Measurements from ENCODE around the gene BCAR3.
A peak's percentile ranks its signal among the peaks of the same experiment; 100 is the strongest.

Gene BCAR3

DNA sequence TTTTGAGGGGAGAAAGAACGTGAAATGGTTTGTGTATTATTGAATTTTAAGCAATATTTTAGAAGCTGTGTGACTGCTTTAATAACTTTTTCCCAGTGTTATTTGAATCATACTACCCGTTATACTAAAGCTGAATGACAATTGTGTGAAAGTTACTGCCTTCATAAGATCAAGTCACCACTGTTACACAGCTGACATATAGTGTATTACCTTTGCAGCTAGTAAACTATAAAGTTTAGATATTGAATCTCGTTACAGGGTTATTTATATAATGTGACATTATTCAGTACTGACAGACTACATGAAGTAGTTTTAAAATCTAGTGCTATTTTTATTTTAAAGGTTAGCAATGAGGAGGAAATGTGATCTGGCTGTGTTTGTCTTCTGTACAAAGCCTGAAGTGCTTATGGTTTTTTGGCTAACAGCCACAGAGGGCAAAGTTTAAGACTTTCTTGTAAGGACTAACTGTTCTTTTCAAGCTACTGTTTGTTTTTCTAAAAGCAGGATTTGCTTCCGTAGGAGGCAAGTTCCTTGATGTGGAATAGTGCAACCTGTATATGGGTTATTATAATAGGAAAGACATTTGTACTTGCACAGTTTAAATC, 127.6 kb downstream of the BCAR3 start (continued):
- TF ChIP-seq ZNF366 (tag by site-specific recombination; conservative IDR thresholded peaks at IDR 0.05) (peak; percentile 62), OSR2 (tag by site-specific recombination; IDR thresholded peaks at IDR 0.05) (peak; percentile 94), BCL11A (tag by site-specific recombination; IDR thresholded peaks at IDR 0.05; ENCODE audit: low read depth) (peak; percentile 46; the same call in 1 of the 2 replicates), ZXDB (tag by site-specific recombination; IDR thresholded peaks at IDR 0.05) (peak; percentile 63; the same call in 1 of the 2 replicates), SP7 (tag by site-specific recombination; IDR thresholded peaks at IDR 0.05) (peak; percentile 25; the same call in 1 of the 2 replicates), GLI2 (tag by site-specific recombination; IDR thresholded peaks at IDR 0.05; ENCODE audit: borderline replicate concordance, low read depth) (0 out of 2 replicates have a peak, but pooled peaks have one; percentile 12), WT1 (tag by site-specific recombination; IDR thresholded peaks at IDR 0.05) (peak; percentile 57)

DNA sequence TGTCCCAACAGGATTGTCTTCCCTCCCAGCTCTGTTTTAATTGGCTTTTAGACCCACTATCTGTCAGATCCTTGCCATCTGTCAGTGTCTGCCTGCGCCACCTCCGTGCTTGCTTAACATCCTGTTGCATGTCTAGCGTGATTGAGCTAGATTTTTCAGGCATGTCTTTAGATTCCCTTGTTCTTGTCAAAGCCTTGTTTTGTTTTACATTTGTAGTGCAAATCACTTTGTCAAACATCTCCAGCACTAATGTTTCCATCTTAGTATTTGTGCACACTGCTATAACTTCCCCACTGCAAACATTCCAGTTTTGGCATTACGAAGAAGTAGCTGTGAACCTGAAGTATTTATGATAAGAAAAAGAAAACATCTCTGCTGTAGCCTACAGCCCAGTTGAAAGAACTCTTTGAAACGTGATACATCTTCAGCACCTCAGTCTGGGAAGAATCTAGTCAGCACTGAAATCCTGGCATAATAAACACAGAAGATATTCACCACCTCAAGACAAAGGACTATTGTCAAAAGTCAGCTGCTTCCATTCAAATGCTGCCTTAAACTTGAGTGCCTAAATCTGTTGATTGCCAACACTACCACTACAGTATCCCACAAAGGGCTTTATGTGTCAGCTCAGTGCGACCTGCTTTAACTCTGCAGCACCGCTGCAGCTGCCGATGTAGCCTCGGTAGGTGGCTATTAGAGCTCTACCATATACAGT, 128.7 kb downstream of the BCAR3 start:
- Histone ChIP-seq H3K4me1 (ENCODE audit: control insufficient read depth, insufficient read depth, low read length) (peaks cover 23% of the 10 kb centered on the region), H3K27ac (ENCODE audit: extremely low read depth, low read depth, low read length) (peak overlapping the region; percentile 57), H3K4me3 (ENCODE audit: low read depth, low read length) (no peak overlapping the region; the same call in 1 of the 2 replicates), H3K36me3 (ENCODE audit: control insufficient read depth in 2 of 2, insufficient read depth in 1 of 2, low read length in 2 of 2) (peaks cover 0 to 24% of the 10 kb centered on the region in 2 experiments; a peak in 2 of 3 replicates), H3K9me3 (ENCODE audit: control insufficient read depth, insufficient read depth, low read depth, low read length) (no peaks in the 10 kb centered on the region)
- ChIA-PET POLR2A (interaction anchor here (0.8 to 1.1 kb wide), 4 partner anchors 11 to 294 kb away, joined by 3 to 4 read pairs (median 4); partner anchors contain the start of gene FNBP1L), CTCF (interaction anchor here (1.0 to 1.5 kb wide), 4 partner anchors 53 to 261 kb away, joined by 3 to 6 read pairs (median 3); no protein-coding TSS in a partner anchor)
- TF ChIP-seq, protein P1, sequence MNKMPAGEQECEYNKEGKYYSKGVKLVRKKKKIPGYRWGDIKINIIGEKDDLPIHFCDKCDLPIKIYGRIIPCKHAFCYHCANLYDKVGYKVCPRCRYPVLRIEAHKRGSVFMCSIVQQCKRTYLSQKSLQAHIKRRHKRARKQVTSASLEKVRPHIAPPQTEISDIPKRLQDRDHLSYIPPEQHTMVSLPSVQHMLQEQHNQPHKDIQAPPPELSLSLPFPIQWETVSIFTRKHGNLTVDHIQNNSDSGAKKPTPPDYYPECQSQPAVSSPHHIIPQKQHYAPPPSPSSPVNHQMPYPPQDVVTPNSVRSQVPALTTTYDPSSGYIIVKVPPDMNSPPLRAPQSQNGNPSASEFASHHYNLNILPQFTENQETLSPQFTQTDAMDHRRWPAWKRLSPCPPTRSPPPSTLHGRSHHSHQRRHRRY (tag by site-specific recombination; IDR thresholded peaks at IDR 0.05), result no peak
- TF ChIP-seq GLI2 (tag by site-specific recombination; IDR thresholded peaks at IDR 0.05; ENCODE audit: borderline replicate concordance, low read depth) (no peak), ZBTB20 (tag by site-specific recombination; IDR thresholded peaks at IDR 0.05) (no peak), ZNF629 (tag by site-specific recombination; IDR thresholded peaks at IDR 0.05) (no peak; the same call in 1 of the 2 replicates), WT1 (tag by site-specific recombination; IDR thresholded peaks at IDR 0.05) (peak; percentile 22; the same call in 1 of the 2 replicates), ZNF214 (tag by site-specific recombination; IDR thresholded peaks at IDR 0.05; ENCODE audit: borderline replicate concordance) (no peak), ZNF274 (IDR thresholded peaks at IDR 0.05; ENCODE audit: low read length) (no peak), ZNF274 (tag by site-specific recombination; IDR thresholded peaks at IDR 0.05; ENCODE audit: borderline replicate concordance) (no peak), ZNF660 (tag by site-specific recombination; IDR thresholded peaks at IDR 0.05) (peak; percentile 93), ZNF324 (tag by site-specific recombination; IDR thresholded peaks at IDR 0.05) (no peak), GLIS1 (tag by site-specific recombination; IDR thresholded peaks at IDR 0.05) (0 out of 2 replicates have a peak, but pooled peaks have one; percentile 4), FEZF1 (tag by site-specific recombination; IDR thresholded peaks at IDR 0.05) (peak; percentile 80), ZNF510 (tag by site-specific recombination; IDR thresholded peaks at IDR 0.05; ENCODE audit: insufficient replicate concordance) (no peak), ZNF223 (tag by site-specific recombination; IDR thresholded peaks at IDR 0.05) (peak; percentile 84; the same call in 1 of the 2 replicates), ZNF558 (tag by site-specific recombination; IDR thresholded peaks at IDR 0.05) (no peak), ZNF157 (tag by site-specific recombination; IDR thresholded peaks at IDR 0.05) (no peak), ZNF501 (tag by site-specific recombination; IDR thresholded peaks at IDR 0.05) (peak; percentile 26; the same call in 1 of the 2 replicates), ZNF785 (tag by site-specific recombination; IDR thresholded peaks at IDR 0.05) (no peak), ZNF701 (tag by site-specific recombination; IDR thresholded peaks at IDR 0.05) (no peak), ZNF341 (tag by site-specific recombination; IDR thresholded peaks at IDR 0.05; ENCODE audit: low read depth) (peak; percentile 50), ZNF248 (tag by site-specific recombination; IDR thresholded peaks at IDR 0.05) (no peak), ZNF677 (tag by site-specific recombination; IDR thresholded peaks at IDR 0.05) (no peak)
- TF ChIP-seq, protein P2, sequence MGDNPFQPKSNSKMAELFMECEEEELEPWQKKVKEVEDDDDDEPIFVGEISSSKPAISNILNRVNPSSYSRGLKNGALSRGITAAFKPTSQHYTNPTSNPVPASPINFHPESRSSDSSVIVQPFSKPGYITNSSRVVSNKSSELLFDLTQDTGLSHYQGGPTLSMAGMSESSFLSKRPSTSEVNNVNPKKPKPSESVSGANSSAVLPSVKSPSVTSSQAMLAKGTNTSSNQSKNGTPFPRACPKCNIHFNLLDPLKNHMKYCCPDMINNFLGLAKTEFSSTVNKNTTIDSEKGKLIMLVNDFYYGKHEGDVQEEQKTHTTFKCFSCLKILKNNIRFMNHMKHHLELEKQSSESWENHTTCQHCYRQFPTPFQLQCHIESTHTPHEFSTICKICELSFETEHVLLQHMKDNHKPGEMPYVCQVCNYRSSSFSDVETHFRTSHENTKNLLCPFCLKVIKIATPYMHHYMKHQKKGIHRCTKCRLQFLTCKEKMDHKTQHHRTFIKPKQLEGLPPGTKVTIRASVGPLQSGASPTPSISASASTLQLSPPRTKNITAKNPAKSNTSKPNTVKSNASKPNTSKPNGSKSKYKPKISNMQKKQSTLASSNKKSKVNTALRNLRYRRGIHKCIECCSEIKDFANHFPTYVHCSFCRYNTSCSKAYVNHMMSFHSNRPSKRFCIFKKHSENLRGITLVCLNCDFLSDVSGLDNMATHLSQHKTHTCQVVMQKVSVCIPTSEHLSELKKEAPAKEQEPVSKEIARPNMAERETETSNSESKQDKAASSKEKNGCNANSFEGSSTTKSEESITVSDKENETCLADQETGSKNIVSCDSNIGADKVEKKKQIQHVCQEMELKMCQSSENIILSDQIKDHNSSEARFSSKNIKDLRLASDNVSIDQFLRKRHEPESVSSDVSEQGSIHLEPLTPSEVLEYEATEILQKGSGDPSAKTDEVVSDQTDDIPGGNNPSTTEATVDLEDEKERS (tag by site-specific recombination; IDR thresholded peaks at IDR 0.05), result no peak
- TF ChIP-seq, protein P3, sequence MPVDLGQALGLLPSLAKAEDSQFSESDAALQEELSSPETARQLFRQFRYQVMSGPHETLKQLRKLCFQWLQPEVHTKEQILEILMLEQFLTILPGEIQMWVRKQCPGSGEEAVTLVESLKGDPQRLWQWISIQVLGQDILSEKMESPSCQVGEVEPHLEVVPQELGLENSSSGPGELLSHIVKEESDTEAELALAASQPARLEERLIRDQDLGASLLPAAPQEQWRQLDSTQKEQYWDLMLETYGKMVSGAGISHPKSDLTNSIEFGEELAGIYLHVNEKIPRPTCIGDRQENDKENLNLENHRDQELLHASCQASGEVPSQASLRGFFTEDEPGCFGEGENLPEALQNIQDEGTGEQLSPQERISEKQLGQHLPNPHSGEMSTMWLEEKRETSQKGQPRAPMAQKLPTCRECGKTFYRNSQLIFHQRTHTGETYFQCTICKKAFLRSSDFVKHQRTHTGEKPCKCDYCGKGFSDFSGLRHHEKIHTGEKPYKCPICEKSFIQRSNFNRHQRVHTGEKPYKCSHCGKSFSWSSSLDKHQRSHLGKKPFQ (tag by site-specific recombination; IDR thresholded peaks at IDR 0.05), result peak; percentile 25; the same call in 1 of the 2 replicates
